Colon (tissue), 2 donors: ENCODE measurements around the gene MYO1G.

Experiments
- FAIRE-seq: peaks from 2 replicates; lab custom pipeline; 2012; peaks lifted over from hg19 to GRCh38; lab: Jason Lieb, UNC
- donor health status: control.
- donor health status: control.

MYO1G gene

GRCh38 chr7:44981035-44981706 is 2.4 kb upstream of the MYO1G start:
- no peak for FAIRE-seq

- no peak for FAIRE-seq
These were observed 1.7 kb upstream of the MYO1G start for GRCh38 chr7:44980393-44981034.

GRCh38 chr7:44979481-44980392 is 922 bp upstream of the MYO1G start:
- no peak for FAIRE-seq

GRCh38 chr7:44977959-44978335 is 868 bp downstream of the MYO1G start:
- no peak for FAIRE-seq

GRCh38 chr7:44977304-44977958 is 1.4 kb downstream of the MYO1G start:
- no peak for FAIRE-seq

- FAIRE-seq = no peak
These were observed 2.0 kb downstream of the MYO1G start for GRCh38 chr7:44976746-44977196.

GRCh38 chr7:44976040-44976745 is 2.6 kb downstream of the MYO1G start:
- no peak for FAIRE-seq

- FAIRE-seq = no peak
These were observed 3.3 kb downstream of the MYO1G start for GRCh38 chr7:44975331-44976039.

- FAIRE-seq = no peak
These were observed 4.3 kb downstream of the MYO1G start for GRCh38 chr7:44974549-44974948.

GRCh38 chr7:44973610-44974401 is 5.0 kb downstream of the MYO1G start:
- FAIRE-seq = no peak

- no peak for FAIRE-seq
These were observed 6.3 kb downstream of the MYO1G start for GRCh38 chr7:44972562-44972961.

- no peak for FAIRE-seq
These were observed 6.8 kb downstream of the MYO1G start for GRCh38 chr7:44971902-44972441.

- no peak for FAIRE-seq
These were observed 7.5 kb downstream of the MYO1G start for GRCh38 chr7:44971188-44971901.

GRCh38 chr7:44970523-44971051 is 8.2 kb downstream of the MYO1G start:
- FAIRE-seq = no peak

- no peak for FAIRE-seq
These were observed 8.9 kb downstream of the MYO1G start for GRCh38 chr7:44969701-44970522.

GRCh38 chr7:44969049-44969700 is 9.6 kb downstream of the MYO1G start:
- no peak for FAIRE-seq
